Effector CD8-positive, alpha-beta T cell (primary cell): ENCODE measurements around the gene GFPT1.
"Not testable (repeated sequence)": the region's sequence is repeated elsewhere in the genome, so short reads cannot be mapped to it uniquely, and the experiment has no call there.

ENCODE experiments used
- DNase-seq: peaks from one replicate; lab custom pipeline; 2025; lab: John Stamatoyannopoulos, UW

Gene GFPT1

DNA sequence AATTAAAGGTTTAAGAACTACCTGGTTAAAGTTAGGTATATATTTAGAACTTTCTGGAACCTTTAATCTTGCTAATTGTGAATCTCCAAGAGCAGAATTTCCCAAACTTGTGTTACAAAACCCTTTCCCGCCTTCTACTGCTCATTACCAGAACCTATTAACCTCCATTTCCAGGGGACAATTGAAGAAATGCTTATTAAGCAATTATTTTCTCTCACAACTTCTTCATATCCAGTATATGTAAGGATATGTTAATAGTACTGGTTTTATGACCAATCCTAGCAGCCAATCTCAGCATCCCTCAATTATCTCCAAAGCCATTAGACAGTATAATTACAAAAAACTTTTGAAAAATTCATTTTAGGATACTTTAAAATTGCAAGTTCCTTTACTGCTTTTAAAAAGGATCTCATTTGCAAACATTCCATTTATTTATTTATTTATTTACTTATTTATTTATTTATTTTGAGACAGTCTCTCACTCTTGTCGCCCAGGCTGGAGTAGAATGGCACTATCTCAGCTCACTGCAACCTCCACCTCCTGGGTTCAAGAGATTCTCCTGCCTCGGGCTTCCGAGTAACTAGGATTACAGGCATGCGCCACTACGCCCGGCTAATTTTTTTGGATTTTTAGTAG, 3.7 kb downstream of the GFPT1 start:
- DNase-seq = no peak

DNA sequence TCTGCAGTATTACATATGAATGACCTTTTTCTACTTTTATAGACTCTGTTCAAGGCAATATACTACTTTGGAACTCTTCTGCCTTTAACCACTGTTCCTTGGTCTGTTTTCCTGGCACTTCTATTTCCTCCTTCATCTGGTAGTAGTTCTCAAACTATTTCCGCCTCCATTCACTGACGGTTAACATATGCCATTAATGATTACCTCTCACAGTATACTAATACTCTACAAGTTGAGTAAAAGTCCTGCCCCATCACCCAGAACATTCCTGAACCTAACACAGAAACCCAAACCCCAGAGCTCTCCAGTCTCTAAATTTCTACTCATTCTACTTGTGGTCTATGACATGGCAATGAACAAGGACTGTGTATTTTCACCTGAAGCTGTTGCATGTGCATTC, 4.5 kb downstream of the GFPT1 start:
- no peak for DNase-seq

DNA sequence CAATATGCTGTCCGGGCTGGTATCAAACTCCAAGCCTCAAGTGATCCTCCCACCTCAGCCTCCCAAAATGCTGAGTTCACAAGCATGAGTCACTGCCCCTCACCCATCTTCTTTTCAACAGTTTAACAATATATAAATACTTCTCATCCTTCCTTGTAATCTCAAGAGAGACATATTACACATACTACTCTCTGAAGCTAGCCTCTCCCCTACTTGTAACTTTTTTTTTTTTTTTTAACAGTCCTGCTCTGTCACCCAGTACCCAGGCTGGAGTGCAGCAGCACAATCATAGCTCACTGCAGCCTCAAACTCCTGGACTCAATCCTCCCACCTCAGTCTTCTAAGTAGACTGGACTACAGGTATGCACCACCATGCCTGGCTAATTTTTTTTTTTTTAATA, 5.7 kb downstream of the GFPT1 start:
- DNase-seq = no peak

DNA sequence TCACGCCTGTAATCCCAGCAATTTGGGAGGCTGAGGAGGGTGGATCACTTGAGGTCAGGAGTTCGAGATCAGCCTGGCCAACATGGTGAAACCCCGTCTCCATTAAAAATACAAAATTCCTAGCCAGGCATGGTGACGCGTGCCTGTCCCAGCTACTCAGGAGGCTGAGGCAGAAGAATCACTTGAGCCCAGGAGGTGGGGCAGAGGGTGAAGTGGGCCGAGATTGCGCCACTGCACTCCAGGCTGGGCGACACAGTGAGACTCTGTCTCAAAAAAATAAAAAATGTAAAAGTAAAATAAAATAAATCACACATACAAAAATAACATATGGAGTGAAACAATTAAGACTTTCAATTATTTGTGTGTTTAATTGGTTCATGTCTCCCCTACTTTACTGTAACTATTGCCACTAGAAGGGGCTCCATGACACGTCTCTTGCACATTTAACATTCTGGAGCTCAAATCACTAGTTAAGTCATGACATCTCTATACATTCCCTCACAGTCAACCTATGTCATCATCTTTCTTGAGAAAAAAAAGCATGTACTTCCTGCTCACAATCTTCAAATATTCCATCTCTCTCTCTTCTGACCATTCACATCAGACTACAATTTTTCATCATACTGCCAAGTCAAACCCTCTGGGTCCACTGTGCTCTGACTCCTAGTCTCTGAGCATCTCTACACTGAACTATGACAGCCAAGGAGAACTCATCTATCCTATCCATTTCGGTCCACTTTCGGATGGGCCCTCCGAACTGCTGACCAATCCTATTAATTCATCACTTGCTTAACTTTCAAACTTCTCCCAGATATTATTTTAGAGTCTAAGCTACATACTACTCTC, 6.7 kb downstream of the GFPT1 start:
- DNase-seq = no peak

DNA sequence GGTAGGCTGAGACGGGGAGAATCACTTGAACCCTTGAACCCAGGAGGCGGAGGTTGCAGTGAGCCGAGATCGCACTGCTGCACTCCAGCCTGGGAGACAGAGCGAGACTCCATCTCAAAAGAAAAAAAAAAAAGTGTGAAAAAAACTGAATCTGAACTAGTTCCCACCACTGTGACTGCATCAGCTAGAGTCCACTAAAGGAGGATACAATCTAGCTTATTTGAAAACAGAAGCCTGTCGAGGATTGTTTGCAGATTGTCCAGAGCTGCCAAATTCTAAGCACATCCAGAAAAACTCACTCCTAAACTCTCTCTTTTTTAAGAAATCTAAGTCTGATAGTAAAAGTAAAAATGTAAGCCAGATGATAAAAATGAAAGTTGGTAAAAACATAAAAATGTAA, 10.6 kb downstream of the GFPT1 start:
- DNase-seq = no peak

DNA sequence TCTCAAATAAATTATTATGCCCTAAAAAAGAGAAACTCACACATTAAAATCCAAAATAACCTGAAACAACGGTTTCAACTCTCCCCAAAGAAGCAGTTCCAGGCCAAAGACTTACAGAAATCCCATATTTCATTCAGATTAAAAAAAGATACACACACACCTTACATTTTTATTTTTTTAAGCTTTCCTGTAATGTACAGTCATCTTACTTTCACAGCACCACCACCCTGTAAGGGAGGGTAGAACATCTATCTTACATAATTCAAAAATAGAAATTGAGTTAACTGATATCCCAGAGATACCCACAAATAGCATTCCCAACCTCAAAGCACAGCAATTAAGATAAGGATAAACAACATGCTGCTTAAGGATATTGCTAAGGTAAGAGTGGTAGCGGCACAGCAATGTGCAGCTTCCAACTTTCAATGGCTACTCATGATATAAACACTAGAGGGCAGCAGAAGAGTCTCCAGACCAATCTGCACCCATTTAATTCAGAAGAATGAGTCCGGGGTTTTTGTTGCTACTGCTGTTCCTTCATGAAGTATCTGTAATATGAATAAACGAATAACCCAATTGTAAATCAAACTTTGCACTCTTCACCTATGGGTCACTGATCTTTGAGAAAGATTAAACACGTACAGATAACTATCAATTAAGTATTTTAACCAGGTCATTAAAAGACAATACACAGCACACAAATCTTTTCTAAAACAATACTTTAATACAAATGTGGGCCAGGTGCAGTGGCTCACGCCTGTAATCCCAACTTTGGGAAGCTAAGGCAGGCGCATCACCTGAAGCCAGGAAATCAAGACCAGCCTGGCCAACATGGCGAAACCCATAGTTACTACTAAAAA, 11.3 kb downstream of the GFPT1 start:
- DNase-seq = no peak

DNA sequence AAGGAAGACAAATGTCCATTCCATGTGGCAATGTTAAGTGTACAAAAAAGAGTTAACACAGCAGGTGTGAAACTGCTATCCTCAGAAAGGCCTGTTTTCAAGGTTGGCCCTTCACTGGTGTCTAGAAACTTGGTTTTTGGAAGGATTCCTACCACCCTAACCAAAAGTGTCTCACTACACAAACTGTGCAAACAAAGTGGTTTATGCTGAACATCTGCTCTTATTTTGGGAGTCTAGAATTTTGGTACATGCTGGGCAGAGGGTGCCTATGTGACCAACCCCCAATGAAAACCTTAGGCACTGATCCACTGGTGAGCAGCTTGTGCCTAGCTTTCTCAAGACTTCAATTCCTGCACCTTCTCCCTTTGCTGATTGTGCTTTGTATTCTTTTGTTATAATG, 14.3 kb downstream of the GFPT1 start:
- DNase-seq = no peak

DNA sequence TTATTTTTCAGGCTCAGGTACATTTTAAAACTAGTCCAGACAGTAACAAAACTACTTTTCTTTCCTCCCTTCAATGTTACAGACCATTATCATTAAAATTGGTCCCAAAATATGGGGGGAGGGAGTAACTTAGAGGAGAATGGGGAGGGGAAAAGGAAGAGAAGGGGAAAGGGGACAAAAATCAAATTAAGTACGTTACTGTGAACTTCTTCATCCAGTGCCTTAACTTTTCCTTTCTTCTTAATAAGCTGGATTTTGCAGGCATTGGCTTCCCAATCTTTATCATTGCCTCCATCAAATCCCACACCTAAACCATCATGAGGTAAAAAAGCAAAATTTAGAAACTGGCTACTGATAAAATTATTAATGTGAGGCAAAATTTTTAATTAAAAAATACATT, 17.2 kb downstream of the GFPT1 start:
- DNase-seq = no peak

DNA sequence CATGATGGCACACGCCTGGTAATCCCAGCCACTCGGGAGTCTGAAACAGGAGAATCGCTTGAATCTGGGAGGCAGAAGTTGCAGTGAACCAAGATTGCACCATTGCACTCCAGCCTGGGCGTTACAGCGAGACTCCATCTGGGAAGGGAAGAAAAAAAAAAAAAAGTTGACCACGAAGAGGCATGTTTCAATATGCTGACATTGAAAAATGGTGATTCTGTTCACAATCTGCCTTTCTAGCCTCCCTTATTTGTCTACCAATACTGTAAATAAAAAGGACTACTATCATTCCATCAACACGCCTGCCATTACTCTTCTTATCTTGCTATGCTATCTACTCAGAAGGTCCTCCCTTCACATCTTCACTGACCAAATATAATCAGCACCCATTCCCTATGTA, 18.4 kb downstream of the GFPT1 start:
- no peak for DNase-seq

DNA sequence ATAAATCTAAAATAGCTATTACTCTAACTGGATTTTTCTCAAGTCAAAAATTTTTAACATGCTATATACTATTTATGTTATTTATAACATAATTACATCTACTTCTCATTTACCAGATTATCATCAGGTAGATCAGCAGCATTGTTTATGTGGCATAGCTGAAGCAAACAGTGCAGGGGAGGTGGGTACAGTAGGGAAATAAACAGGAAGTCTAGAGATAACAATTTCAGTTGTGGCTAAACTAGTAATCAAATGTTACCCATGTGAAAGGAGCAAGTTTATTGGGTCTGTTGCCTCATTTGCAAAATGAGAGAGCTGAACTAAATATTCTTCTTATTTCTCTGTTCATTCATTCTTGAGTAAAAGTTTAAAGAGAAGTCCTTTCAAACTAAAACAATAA, 27.7 kb downstream of the GFPT1 start:
- no peak for DNase-seq

DNA sequence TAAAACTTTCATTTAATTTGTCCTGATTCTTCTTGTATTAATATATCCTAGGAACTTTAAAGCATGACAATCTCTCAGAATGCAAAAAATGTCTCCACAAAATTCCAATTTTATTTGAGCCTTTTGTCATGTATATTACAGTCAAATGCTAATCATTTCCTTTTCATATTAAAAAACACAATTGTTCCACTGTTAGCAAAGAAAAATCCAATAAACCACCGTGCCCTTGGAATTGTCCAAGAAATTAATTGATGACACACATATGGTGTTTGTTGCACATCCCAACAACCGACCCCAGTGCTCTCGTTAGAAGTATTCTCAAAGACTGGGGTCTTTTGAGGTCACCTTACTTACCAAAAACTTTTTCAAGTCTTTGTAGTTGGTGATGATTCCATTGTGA, 28.1 kb downstream of the GFPT1 start:
- DNase-seq = no peak

DNA sequence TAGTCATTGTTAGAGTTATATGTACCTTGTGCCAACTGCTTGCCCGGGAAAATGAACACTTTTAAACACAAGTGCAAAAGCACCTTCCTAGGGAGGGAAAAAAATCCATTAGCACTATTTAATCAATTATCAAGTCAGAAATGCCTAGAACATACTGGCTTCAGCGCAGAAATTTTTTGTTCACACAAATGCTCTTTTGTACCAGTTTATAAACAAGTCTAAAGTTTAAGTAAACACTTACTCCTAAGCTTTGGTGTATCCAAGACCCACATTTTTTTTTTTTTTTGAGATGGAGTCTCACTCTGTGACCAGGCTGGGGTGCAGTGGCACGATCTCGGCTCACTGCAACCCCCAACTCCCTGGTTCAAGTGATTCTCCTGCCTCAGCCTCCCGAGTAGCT, 30.6 kb downstream of the GFPT1 start:
- DNase-seq = no peak

DNA sequence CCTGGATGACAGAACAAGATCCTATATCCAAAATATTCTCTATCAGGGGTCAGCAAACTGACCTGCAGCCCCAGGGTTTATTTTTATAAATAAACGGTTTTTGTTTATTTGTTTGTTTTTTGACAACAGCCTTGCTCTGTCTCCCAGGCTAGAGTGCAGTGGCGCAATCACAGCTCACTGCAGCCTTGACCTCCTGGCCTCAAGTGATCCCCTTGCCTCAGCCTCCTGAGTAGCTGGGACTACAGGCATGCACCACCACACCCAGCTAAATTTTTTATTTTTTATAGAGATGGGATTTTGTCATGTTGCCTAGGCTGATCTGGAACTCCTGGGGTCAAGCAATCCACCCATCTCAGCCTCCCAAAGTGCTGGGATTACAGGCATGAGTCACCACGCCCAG, 32.1 kb downstream of the GFPT1 start:
- DNase-seq = not testable (repeated sequence)

DNA sequence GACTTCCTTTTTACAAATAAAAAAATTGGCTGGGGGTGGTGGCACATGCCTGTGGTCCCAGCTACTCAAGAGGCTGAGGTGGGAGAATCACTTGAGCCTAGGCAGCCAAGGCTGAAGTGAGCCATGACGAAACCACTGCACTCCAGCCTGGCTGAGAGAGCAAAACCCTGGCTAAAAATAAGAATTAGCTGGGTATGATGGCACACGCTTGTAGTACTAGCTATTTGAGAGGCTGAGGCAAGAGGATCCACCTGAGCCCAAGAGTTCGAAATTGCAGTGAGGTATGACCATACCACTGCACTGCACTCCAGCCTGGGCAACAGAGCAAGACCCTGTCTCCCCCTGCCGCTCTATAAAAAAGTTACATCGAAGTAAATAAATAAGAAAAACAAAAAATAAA, 33.7 kb downstream of the GFPT1 start:
- DNase-seq = no peak

DNA sequence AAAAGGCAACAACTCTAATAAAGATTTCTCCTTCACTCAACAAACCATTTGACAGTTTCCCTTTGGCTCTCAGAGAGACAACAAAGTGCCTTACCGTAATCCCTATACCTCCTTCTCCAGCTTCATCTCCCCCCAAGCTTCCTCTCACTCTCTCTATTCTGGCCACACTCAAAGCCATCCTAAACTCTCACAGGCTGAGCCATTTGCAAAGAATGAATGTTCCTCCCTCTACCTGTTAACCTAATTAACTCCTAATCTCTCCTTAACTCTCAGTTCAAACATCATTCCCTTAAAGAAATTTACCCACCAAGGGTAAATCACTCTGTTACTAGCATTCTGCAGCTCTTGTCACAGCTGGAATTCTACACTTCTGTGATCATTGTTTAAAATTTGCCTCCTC, 38.2 kb downstream of the GFPT1 start:
- no peak for DNase-seq

DNA sequence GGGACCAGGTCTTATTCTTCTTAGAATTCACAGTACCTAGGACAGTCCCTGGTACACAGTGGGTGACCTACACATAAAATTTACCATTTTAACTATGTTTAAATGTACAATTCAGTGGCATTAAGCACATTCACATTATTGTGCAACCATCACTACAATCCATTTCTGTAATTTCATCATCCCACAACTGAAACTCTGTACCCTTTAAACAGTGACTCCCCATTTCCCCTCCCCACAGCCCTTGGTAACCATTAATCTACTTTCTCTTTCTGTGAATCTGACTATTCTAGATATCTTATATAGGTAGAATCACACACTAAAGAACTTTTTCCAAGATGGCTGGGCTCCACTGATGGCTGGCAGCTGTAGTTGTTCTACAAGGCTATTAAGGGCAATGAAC, 41.6 kb downstream of the GFPT1 start:
- no peak for DNase-seq

DNA sequence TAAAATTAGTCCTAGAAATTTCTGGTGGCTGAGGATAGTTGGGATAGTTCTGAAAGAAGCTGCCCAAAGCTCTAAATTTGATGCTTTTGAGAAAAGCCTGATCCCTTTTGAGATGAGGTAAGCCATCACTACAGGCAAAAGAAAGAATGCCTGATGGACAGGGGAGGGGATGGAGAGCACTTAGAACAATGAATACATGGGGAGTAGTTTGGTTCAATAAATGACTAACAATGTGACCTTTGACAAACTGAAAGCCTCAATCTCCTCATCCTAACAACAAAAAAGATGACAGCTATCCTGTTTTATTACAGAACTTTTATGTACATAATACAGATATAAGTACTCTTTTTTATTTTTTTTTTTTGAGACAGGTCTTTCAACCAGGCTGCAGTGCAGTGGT, 42.7 kb downstream of the GFPT1 start:
- no peak for DNase-seq

DNA sequence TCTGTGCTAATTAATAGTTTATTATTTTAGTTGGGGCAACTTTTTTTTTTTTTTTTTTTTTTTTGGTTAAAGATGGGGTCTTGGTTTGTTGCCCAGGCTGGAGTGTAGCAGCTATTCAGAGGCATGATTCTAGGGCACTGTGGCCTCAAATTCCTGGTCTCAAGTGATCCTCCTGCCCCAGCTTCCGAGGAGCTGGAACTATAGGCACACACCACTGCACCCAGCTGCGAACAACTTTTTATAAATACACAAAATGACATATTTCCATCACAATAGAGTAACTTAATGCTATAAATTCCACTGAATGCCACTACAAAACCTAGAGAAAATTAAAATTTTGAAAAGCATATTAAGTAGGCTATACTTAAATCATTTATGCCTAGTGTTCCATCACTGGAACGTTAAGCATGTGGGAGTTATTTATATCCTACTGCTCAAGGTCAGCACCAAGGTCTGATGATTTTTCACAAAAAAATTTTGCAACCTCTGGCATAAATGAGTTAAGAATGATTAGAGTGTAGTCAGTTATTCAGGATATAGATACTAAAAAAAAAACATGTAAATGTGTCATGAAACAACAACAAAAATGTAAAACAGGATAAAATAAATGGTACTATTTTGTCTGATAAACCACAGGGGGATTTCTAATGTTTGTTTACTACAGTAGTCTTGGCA, 46.8 kb downstream of the GFPT1 start:
- no peak for DNase-seq

DNA sequence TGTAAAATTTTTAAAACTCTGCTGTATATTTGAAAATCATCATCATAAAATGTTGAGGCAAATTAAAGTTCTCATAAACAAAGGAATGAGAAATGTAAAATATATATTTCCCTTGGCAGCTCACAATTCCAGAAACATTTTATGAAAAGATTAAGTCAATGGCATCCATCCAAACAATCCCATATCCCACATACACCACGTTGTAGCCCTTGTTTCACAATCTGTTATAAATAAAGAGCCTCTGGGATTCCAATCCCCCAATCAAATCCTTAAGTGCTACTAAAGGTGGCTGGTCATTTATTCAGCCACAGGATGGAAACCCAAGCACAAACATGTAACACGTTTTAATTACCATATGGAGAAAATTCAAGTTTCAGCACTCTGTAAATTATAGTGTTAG, 51.7 kb downstream of the GFPT1 start:
- DNase-seq = no peak

DNA sequence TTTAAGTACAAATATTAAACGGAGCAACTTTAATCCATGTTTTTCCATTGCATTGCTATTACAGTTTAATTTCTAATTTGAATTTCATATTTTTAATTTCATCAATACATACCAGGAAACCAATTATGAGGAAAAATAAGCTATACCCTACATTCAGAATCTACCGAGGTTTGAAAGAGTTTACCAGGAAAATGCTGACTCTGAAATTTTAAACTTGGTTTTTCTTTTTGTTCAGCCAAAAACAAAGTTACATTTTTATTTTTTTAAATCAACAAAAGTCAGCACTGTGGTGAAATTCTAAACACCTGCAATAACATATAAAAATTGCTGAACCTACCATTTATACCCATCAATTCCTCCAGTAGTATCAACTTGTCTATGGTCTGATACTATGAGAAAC, 53.7 kb downstream of the GFPT1 start:
- DNase-seq = no peak

DNA sequence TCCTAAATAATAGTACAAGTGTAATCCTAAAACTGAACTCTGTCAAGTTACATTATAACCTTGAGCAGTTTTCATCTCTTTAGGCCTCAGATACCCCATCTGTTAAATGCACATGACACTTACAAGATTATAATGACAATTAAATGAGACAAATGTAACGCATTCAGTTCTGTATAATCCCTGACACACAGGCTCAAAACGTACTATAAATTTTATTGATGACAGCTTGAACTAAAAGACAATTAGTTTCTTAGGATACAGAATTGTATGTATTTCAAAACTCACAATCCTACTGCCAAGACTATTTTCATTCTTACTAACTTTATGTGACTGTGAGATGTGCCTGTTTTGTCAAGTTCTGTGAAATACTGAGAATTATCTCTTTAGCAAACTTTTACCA, 56.2 kb downstream of the GFPT1 start:
- no peak for DNase-seq

DNA sequence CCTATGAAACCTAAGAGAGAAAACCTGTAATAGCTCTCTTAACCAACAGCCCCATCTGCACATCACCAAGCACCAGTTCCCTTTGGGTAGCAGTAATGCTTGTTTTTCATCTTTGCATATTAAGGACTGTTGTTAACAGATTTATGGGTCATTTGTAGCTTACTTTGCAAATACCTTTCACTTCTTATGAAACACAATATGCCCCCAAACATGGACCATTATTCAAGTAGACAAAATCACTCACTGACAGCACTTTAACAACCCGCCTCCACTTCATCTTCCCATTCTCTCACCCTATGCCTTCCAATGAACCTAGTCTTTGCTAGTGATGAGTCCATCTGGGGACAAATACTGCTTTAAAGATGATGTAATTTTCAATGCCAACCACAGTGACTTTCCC, 64.4 kb downstream of the GFPT1 start:
- DNase-seq = no peak
